HG03103 (cell line): Measurements from ENCODE around the gene SLC6A9.

Experiments used
- ATAC-seq: cut with Tn5 transposase; IDR thresholded peaks from one replicate; pipeline ENCODE4 v1.9.1; 2021; ENCODE audit warnings: low read depth; ENCODE audit not compliant: unreplicated experiment

SLC6A9 gene

DNA sequence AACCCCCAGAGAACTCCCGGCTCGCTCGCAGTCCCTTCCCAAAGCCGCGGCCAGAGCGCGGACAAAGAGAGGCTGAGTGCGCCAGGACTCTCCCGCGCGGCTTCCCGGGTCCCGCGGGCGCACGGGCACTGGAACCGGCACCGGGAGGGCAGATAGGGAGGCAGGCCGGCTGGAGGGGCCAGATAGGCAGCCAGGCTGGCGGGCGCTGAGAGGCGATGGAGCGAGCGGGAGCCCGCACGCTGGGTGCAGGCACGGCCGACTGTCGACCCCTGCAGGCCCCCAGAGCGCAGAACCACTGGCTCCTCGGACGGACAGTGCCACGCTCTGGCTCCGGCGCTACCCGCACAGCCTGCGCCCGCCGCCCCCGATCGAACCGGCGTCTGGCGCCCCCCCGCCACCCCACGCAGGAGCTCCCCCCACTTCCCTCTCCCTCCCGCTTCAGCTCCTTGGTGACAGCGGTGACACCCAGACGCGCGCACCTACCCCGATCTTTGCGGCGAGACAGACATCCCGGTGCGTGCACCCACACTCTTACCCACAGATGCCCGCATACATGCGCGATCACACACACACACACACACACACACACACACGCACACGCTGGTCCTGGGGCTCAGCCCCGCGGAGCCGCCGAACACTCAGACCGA is 534 bp downstream of the SLC6A9 start:
- ATAC-seq = peak; percentile 15

DNA sequence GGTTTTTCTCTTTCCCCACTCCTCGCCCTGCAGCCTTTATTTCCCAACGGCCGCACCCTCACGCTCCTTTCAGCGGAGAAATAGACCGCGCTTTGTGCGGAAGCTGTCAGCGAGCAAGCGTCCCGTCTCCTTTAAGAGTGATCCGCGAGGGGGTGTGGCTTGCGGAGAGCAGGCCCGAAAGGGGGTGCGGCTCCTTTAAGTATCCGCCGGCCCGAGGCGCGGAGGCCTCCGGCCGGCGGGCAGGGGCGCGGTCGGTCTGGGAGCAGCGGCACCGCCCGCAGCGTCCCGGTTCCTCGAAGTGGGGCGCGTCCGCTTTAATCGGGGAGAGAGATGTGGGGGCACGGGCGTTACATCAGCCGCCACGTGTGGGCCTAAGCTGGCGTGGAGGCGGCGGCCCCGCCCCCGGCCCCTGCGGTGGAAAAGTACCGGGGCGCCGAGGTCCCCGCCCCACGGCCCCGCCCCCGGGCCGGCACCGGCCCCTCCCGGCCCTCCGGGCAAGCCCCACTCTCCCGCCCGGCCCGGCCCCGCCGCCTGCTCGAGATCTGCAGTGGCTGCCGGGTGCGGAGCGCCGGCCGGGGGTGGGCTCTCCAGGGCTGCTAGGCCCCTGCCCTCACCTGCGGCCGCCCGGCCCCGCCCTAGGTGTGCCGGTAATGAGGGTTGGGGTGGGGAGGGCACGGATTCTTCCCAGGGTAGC is 1.2 kb downstream of the SLC6A9 start:
- ATAC-seq = peak; percentile 65

- peak; percentile 15 for ATAC-seq
Measured at GRCh38 chr1:44029260-44029910, 1.9 kb downstream of the SLC6A9 start.

GRCh38 chr1:44027320-44027719 is 3.9 kb downstream of the SLC6A9 start:
- no peak for ATAC-seq

DNA sequence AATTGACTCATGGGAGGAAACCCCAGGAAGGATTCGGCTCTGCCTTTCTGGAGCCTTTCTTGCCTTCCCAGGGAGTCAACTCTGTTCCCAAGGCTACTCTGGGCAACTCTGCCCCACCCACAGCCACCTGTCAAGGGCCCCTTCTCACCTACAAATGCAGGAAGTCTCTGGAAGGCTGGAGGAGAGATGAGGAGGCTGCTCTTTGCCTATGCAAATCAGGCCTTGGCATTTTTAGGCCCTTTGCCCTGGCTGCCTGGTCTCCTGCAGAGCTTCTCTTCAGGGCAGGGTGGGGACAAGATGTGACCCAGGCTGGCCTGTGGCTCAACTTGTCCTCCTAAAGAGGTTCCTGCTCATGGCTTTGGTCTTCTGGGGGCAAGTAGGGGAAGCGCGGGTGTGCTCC is 5.4 kb downstream of the SLC6A9 start:
- ATAC-seq = no peak

DNA sequence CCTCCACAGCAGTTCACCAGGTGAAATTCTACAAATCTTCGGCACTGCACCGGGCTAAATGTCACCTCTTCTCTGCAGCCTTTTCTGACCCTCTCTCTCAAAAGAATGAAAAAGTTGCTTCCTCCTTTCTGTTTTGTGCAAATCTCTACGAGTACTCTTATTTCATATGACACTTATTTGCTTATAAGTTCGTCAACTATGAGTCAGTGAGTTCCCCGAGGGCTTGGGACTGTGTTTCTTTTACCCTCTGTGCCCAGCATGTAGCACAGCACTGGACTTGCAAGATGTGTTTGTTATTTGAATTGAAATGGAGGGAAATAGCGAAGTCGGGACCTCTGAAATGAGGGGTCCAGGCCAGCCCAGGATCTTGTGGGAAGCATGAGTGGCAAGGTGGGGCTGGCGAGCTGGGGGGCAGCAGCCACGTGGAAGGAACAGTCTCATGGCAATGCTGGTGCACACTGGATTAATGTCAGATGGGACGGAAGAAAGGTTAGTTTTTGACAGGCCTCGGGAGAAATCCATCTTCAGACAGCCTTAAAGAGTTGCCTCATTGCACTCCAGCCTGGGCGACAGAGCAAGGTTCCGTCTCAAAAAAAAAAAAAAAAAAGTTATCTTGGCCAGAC is 6.2 kb downstream of the SLC6A9 start:
- ATAC-seq = no peak

DNA sequence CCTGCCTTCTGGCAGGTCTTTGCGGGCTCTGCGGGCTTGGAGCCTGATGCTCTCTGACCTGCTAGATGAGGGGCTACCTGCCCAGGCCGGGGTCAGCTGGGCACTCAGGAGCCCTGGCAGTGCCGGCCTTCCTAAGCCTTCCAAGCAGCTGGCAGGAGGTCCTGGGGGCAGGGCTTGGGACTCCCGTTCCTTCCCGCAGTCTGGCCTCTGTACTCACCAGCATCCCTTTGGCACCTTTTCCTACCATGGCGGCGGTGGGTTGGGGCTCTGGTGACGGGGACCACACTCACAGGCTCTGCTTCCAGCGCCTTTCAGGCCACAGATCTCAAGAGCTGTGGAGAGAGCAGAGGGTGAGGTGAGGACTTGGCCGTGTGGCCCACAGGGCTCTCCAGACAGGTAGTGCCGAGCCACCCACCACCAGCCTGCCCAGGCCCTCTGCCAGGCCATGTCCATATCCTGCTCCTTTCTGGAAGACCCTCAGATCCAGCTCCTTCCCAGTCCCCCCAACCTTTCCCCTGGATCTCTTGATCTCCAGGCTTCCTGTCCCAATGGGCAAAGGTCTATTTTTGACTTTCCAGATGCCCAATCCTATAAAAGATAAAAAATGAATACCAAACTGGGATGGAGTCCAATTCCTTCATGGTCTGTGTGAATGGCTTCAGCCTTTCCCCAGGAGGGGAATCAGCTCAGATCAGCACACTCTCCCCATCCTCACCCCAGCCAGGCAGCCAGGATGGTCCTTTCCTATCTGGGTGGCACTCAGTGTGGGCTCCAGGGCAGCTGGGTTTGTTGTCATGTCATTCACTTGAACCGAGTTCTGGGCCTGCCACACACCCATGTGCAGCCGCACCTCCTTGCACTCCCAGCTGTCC is 7.0 kb downstream of the SLC6A9 start:
- ATAC-seq = no peak

DNA sequence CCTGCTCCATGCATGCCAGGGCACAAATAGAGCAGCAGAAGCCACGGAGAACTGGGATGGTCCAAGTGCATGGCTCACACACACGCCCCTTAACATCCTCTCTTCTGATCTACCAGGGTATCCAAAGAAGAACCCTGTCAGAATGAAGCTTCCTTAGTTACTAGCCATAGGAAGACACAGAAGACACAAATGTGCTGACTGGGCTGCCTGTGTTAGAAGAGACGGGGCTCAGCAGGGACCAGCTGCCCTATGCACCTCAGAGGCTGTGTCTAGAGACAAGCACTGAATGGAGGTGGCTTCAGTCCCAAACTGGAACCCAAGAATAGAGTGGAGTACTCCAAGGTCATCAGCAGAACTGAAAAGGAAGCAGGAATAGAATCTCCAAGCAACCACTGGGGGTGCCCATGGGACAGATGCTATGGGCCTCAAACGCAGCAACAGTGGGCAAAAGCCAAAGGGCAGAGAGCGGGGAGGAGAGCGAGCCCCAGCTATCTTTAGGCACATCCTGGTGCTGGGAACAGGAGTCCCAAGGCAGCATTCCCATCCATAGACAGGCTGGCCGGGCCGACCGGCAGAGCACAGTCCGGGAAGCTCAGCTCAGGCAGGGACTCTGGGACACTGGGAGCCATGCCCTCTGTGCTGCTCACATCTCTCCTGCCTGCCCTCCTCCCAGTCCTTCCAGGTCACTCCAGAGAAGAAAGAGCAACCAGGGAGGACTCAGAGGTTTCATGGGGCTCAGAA is 9.5 kb downstream of the SLC6A9 start:
- no peak for ATAC-seq

DNA sequence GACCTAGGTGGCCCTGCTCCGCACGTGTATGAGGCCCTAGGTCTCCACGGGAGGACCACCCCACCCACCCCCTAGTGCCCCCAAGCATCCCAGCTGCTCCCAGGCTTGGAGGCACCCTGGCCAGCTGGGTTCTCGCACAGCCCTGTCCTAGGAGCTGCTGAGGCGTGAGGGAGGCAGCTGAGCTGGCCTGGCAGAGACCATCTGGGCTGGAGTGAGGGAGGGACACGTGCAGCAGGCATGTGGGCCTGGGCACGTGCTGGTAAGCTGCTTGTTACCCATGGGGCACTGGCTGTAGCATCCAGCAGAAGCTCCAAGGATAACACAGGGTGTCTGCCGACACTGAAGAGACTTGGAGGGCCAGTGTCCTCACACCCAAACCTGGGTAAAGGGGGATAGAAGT is 10.1 kb downstream of the SLC6A9 start:
- ATAC-seq = no peak

GRCh38 chr1:44020464-44020863 is 10.8 kb downstream of the SLC6A9 start:
- no peak for ATAC-seq

DNA sequence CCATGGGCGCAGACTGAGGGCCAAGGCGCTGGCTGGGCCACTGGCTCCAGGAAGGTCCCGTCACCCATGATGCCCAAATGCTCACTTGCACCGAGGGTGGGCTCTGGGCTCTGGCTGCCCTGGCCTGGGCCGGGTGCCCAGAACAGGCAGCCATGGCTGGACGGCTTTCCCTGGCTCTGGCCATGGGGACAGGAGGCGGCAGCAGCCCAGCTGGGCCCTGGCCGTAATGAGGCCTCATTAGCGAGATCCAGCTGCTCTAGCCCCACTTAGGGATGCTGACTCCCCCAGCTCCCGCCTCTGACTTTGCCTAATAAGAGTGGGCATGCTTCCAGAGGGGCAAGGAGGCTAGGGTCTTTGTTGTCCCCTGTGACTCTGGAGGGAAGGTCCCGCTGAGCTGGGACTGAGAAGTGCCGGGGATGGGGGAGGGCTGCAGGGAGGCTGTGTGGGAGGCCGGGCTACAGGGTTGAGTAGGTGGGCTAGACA is 11.8 kb downstream of the SLC6A9 start:
- no peak for ATAC-seq

- no peak for ATAC-seq
Measured at GRCh38 chr1:44016890-44017400, 14.3 kb downstream of the SLC6A9 start.

GRCh38 chr1:44016041-44016889 is 15.0 kb downstream of the SLC6A9 start:
- no peak for ATAC-seq

GRCh38 chr1:44015206-44015605 is 16.1 kb downstream of the SLC6A9 start:
- no peak for ATAC-seq

- ATAC-seq = no peak
Measured at GRCh38 chr1:44014365-44015104, 16.7 kb downstream of the SLC6A9 start.

DNA sequence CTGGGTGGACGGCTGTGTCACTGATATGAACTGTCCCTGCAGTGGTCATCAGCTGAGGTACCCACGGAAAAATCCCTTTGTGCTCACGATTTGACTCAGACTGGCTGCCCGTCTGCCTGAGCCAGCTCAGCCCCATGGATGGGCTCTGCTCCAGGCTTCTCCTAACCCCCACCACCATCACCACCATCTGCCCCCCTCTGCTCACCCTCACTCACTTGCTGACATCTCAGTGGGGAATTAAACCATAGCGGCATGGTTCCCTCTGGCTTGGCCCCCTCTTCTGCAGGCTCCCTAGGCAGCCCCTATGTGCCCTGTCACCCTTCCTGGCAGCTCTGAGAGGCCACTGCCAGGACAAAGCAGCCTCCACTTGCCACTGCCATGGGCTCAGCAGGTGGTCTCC is 17.3 kb downstream of the SLC6A9 start:
- ATAC-seq = no peak

GRCh38 chr1:44012941-44013609 is 18.2 kb downstream of the SLC6A9 start:
- ATAC-seq = no peak
